ENCODE results near the gene NEFH.

The NEFH gene

DNA sequence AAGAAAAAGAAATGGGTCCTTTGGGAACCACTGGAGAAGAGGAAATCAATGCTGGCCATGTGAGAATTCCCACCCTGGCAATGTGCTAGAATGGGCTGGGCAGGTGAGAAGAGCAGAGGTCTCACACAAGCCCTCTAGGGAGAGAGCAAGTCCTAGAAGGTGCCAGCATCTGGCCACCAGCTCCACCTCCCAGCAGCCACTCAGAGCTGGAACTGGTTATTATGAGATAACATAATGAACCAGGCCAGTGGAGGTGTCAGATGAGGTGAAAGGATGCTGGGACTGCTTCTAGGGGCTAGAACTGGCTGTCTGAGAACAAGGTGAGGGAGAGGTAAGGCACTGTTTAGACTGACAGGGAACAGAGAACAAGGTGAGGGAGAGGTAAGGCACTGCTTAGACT is 29.3 kb downstream of the NEFH start:
- H3K9me2 ChIP-seq (ENCODE audit: low read depth, low read length), result no peaks in the 10 kb centered on the region
- H4K20me1 ChIP-seq (ENCODE audit: insufficient read depth, low read length), result no peaks in the 10 kb centered on the region
- no peaks in the 10 kb centered on the region for H3K9me3 ChIP-seq (ENCODE audit: low read length)
- H3K9ac ChIP-seq (ENCODE audit: low read length), result no peak overlapping the region
- no peak overlapping the region for H3K27ac ChIP-seq (ENCODE audit: low read depth, low read length, poor library complexity, severe bottlenecking)
- H2AFZ ChIP-seq (ENCODE audit: low read length), result no peak overlapping the region
- no peak for TF ChIP-seq EZH2 (IDR thresholded peaks at IDR 0.05; ENCODE audit: borderline replicate concordance, low read length)
- TF ChIP-seq, protein P1, sequence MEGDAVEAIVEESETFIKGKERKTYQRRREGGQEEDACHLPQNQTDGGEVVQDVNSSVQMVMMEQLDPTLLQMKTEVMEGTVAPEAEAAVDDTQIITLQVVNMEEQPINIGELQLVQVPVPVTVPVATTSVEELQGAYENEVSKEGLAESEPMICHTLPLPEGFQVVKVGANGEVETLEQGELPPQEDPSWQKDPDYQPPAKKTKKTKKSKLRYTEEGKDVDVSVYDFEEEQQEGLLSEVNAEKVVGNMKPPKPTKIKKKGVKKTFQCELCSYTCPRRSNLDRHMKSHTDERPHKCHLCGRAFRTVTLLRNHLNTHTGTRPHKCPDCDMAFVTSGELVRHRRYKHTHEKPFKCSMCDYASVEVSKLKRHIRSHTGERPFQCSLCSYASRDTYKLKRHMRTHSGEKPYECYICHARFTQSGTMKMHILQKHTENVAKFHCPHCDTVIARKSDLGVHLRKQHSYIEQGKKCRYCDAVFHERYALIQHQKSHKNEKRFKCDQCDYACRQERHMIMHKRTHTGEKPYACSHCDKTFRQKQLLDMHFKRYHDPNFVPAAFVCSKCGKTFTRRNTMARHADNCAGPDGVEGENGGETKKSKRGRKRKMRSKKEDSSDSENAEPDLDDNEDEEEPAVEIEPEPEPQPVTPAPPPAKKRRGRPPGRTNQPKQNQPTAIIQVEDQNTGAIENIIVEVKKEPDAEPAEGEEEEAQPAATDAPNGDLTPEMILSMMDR (IDR thresholded peaks at IDR 0.05; ENCODE audit: low read length), result no peak
- no peaks in the 10 kb centered on the region for H3K79me2 ChIP-seq (ENCODE audit: insufficient read depth, low read length)
- no peaks in the 10 kb centered on the region for H3F3A ChIP-seq (ENCODE audit: insufficient read depth, low read length)
- H3K36me3 ChIP-seq (ENCODE audit: insufficient read depth, low read length), result peaks cover 70% of the 10 kb centered on the region
- H3K4me2 ChIP-seq (ENCODE audit: low read length), result no peak overlapping the region
- H3K27me3 ChIP-seq (ENCODE audit: insufficient read depth, low read length), result no peaks in the 10 kb centered on the region
- no peaks in the 10 kb centered on the region for H3K4me1 ChIP-seq (ENCODE audit: insufficient read depth, low read length, severe bottlenecking)
- H3K4me3 ChIP-seq (ENCODE audit: low read depth, low read length, poor library complexity, severe bottlenecking), result no peak overlapping the region

DNA sequence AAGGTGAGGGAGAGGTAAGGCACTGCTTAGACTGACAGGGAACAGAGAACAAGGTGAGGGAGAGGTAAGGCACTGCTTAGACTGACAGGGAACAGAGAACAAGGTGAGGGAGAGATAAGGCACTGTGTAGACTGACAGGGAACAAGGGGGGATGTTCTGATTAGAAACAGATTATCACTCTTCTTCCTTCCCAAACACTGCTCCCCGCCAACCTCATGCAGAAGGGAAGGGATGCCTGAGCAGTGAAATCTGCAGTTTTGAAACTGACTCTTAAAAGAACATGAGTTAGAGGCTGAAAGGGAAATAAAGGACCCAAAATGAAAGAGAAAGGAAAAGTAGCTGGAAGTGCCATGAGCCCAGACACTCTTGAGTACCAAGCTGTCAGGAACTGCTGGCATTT is 29.8 kb downstream of the NEFH start:
- no peak overlapping the region for H3K4me2 ChIP-seq (ENCODE audit: low read length)
- no peaks in the 10 kb centered on the region for H3K9me2 ChIP-seq (ENCODE audit: low read depth, low read length)
- H3K27me3 ChIP-seq (ENCODE audit: insufficient read depth, low read length), result no peaks in the 10 kb centered on the region
- H3K27ac ChIP-seq (ENCODE audit: low read depth, low read length, poor library complexity, severe bottlenecking), result no peak overlapping the region
- no peak overlapping the region for H2AFZ ChIP-seq (ENCODE audit: low read length)
- no peaks in the 10 kb centered on the region for H3F3A ChIP-seq (ENCODE audit: insufficient read depth, low read length)
- no peaks in the 10 kb centered on the region for H3K9me3 ChIP-seq (ENCODE audit: low read length)
- no peak overlapping the region for H3K4me3 ChIP-seq (ENCODE audit: low read depth, low read length, poor library complexity, severe bottlenecking)
- TF ChIP-seq, protein P1 (IDR thresholded peaks at IDR 0.05; ENCODE audit: low read length), result no peak
- no peak for TF ChIP-seq EZH2 (IDR thresholded peaks at IDR 0.05; ENCODE audit: borderline replicate concordance, low read length)
- H3K4me1 ChIP-seq (ENCODE audit: insufficient read depth, low read length, severe bottlenecking), result no peaks in the 10 kb centered on the region
- no peaks in the 10 kb centered on the region for H4K20me1 ChIP-seq (ENCODE audit: insufficient read depth, low read length)
- H3K36me3 ChIP-seq (ENCODE audit: insufficient read depth, low read length), result peaks cover 70% of the 10 kb centered on the region
- H3K9ac ChIP-seq (ENCODE audit: low read length), result no peak overlapping the region
- H3K79me2 ChIP-seq (ENCODE audit: insufficient read depth, low read length), result no peaks in the 10 kb centered on the region

DNA sequence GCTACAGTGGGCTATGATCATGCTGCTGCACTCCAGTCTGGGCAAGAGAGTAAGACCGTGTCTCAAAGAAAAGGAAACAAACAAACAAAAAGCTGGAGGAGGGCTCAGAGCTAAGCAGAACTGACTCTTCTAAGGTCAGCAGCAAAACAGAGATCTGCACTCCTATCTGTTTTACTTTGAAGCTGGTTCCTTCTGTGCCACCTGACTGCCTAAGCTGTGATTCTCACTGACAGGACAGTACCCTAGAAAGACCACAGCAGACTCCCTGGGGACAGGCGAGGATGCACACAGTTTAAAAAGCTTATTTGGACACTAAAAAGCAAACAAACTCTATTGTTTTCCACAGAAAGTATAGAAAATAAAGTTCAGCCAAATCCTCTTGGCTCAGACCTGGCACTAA is 30.5 kb downstream of the NEFH start:
- Histone ChIP-seq H3K9me2 (ENCODE audit: low read depth, low read length) (no peaks in the 10 kb centered on the region), H3K9ac (ENCODE audit: low read length) (no peak overlapping the region), H3F3A (ENCODE audit: insufficient read depth, low read length) (no peaks in the 10 kb centered on the region), H3K36me3 (ENCODE audit: insufficient read depth, low read length) (peaks cover 75% of the 10 kb centered on the region), H3K9me3 (ENCODE audit: low read length) (no peaks in the 10 kb centered on the region), H3K27me3 (ENCODE audit: insufficient read depth, low read length) (no peaks in the 10 kb centered on the region), H3K4me2 (ENCODE audit: low read length) (no peak overlapping the region), H3K4me1 (ENCODE audit: insufficient read depth, low read length, severe bottlenecking) (no peaks in the 10 kb centered on the region), H3K4me3 (ENCODE audit: low read depth, low read length, poor library complexity, severe bottlenecking) (no peak overlapping the region), H4K20me1 (ENCODE audit: insufficient read depth, low read length) (no peaks in the 10 kb centered on the region), H3K79me2 (ENCODE audit: insufficient read depth, low read length) (no peaks in the 10 kb centered on the region), H3K27ac (ENCODE audit: low read depth, low read length, poor library complexity, severe bottlenecking) (no peak overlapping the region), H2AFZ (ENCODE audit: low read length) (no peak overlapping the region)
- TF ChIP-seq, protein P1 (IDR thresholded peaks at IDR 0.05; ENCODE audit: low read length), result no peak

All from OCI-LY1 (cell line).